WI38 (cell line): ENCODE results near the gene CDH20.

Experiments
- H3K4me3 ChIP-seq: 2 replicates; pipeline ENCODE4 v1.5.1; 2011; ENCODE audit warnings: low read depth, mild to moderate bottlenecking, control low read depth, low read length
- CTCF ChIP-seq: IDR thresholded peaks from 2 replicates; pipeline ENCODE4 v1.5.1; 2012; ENCODE audit warnings: low read depth, mild to moderate bottlenecking, control low read depth, low read length

CDH20 gene

GRCh38 chr18:61554117-61554776 is 221.0 kb downstream of the CDH20 start:
- no peak overlapping the region for H3K4me3 ChIP-seq
- TF ChIP-seq CTCF = no peak

GRCh38 chr18:61554946-61555361 is 221.7 kb downstream of the CDH20 start:
- no peak for TF ChIP-seq CTCF
- H3K4me3 ChIP-seq = no peak overlapping the region

GRCh38 chr18:61556316-61556715 is 223.1 kb downstream of the CDH20 start:
- H3K4me3 ChIP-seq = no peak overlapping the region
- TF ChIP-seq CTCF = no peak

- no peak for TF ChIP-seq CTCF
- H3K4me3 ChIP-seq = no peak overlapping the region
Measured at GRCh38 chr18:61556862-61557261, 223.6 kb downstream of the CDH20 start.

- TF ChIP-seq CTCF = no peak
Measured at GRCh38 chr18:61569176-61569892, 236.1 kb downstream of the CDH20 start.

GRCh38 chr18:61570070-61570469 is 236.8 kb downstream of the CDH20 start:
- TF ChIP-seq CTCF = no peak
- H3K4me3 ChIP-seq = no peak overlapping the region

More at GRCh38 chr18:61569176-61569892, 236.1 kb downstream of the CDH20 start:
- no peak overlapping the region for H3K4me3 ChIP-seq

GRCh38 chr18:61572084-61572655 is 238.9 kb downstream of the CDH20 start:
- no peak overlapping the region for H3K4me3 ChIP-seq
- TF ChIP-seq CTCF = no peak
